Measurements from ENCODE around the gene GRIA3. TPM values are rescaled to one million over a fixed set of nuclear protein-coding genes. Genes with fewer than 3 reads are reported as not detected.

GRIA3 gene
- polyA plus RNA-seq, 3 donors: 0.22 to 0.77 (median 0.34) TPM

DNA sequence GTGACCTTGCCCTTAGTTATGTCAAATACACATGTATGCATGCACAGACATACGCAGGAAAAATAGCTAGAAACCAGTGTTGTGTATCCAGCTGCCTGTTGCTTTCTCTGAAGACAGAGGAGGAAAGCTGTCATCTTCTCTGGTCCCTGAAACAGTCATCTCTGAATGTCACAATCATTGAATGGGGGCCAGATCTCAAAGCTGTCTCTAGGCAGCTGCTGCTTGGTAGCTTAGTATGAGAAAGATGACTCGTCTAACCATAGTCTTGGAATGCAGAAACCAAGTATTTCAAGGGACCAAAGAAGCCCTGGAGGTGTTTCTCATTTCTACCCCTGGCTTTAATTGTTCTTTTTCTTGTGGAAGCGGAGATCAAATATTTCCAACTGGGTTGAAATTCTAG is 4.0 kb downstream of the GRIA3 start:
- WGBS, 3 donors: 73 to 85% (median 82%) methylated on average over 3 of the region's 3 CpGs
- no peak overlapping the region for H3K27ac ChIP-seq (ENCODE audit: low read depth, low read length)

DNA sequence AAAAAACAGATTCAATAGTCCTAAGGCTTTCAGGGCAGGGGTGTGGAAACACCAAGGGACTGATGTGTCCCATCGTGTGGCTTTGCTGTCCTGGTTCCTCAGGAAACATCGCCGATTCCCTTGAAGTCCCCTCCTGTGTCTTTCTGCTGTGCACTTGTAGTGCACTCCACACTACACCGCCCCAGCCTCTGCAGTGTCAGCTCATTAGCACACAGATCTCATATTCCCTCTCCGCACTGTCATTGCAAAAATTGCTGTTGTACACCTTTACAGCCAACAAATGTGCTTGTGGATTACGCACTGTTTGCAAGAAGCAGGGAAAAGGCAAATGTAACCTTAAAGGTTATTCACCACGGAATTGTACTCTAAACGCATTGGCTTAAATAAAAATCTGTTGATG is 5.3 kb downstream of the GRIA3 start:
- no peak overlapping the region for H3K27ac ChIP-seq (ENCODE audit: low read depth, low read length)
- whole genome bisulfite sequencing, 3 donors: 73 to 94% (median 91%) methylated on average over 8 of the region's 8 CpGs

DNA sequence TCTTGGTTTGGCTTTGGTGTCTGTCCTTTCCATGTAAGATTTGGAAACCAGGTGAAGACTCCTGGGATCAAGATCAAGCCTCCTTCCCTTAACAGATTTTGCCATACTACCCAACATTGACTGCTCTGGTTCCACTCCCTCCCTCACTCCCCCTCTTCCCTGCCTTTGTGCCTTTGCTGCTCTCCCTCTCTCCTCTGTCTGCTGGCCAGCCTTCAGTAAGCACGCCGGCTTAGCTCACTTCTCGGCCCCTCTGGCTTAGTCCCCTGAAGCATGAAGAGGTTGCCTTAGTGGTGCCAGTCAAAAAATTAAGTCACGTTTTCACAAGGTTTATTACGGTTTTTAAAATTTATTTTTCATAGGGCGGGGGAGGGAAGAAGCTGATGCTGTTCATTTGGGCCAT is 6.0 kb downstream of the GRIA3 start:
- 70 to 77% (median 71%) methylated on average over 6 of the region's 6 CpGs for WGBS, 3 donors
- no peak overlapping the region for H3K27ac ChIP-seq (ENCODE audit: low read depth, low read length)

DNA sequence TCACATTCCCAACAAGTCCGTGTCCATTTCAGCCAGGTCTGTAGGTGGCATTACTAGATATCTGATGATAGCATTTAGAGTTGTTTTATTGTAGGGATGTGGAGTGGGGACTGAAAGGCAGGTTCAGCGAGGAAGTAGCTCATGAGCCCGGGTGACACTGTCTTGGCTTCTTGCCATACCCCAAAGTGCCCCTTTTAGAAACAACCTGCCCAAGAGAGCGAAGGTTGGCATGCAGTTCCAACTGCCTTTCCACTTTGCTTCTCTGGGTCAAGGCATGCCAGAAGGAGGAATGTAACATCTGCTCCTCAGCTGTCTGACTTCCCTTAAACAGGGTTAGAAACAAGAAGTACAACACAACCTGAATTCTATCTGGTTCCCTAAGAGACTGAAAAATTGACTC is 9.0 kb downstream of the GRIA3 start:
- no peak overlapping the region for H3K27ac ChIP-seq (ENCODE audit: low read depth, low read length)
- 44 to 80% (median 60%) methylated on average over 4 of the region's 4 CpGs for WGBS, 3 donors

DNA sequence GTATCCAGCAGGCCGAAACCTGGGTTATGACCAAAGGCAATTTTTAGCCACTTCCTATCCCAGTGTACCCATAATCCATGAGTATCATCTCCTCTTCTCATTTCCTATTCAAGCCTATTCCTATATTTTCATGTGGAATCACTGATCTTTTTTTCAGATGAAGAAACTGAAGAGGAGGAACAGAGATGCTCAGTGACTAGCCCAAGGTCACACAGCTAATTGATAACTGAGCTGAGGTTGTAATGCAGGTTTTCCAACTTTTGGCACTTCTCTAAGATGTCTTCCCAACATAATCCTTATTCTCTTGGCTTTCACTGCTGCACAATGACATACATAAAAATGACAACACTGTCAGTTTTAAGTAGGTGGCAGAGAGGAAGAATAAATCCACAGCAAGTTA is 15.3 kb downstream of the GRIA3 start:
- no peak overlapping the region for H3K27ac ChIP-seq (ENCODE audit: low read depth, low read length)
- WGBS, 3 donors: 81 to 93% (median 89%) methylated on average over 1 of the region's 1 CpG

DNA sequence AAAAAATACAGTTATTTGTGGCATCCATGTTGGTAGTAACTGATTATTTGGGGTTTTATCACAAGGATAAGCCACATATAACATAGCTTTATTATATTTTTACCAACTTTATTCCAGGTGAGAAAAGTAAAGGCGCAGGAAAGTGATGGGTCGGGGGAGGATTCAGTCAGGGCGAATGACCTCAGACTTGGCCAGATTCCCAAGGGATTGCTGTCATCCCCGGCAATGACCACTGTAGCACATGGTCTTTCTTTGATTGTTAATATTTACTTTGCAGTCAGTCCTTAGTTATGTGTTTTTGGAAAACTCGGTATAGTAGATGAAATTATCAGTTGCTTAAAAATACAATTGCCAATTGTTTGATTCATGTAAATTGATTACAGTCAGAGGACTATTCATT is 17.6 kb downstream of the GRIA3 start:
- 54 to 66% (median 61%) methylated on average over 5 of the region's 5 CpGs for WGBS, 3 donors
- H3K27ac ChIP-seq (ENCODE audit: low read depth, low read length): no peak overlapping the region

GRCh38 chrX:123202523-123202922 is 18.4 kb downstream of the GRIA3 start:
- no peak overlapping the region for H3K27ac ChIP-seq (ENCODE audit: low read depth, low read length)
- 75 to 87% (median 82%) methylated on average over 4 of the region's 4 CpGs for WGBS, 3 donors

- WGBS, 3 donors: 70 to 96% (median 94%) methylated on average over 3 of the region's 3 CpGs
- H3K27ac ChIP-seq (ENCODE audit: low read depth, low read length): no peak overlapping the region
Observed at GRCh38 chrX:123203772-123204171, 19.7 kb downstream of the GRIA3 start.

- H3K27ac ChIP-seq (ENCODE audit: low read depth, low read length): no peak overlapping the region
- 76 to 91% (median 77%) methylated on average over 9 of the region's 9 CpGs for WGBS, 3 donors
Observed at GRCh38 chrX:123206176-123206575, 22.1 kb downstream of the GRIA3 start.

- H3K27ac ChIP-seq (ENCODE audit: low read depth, low read length): no peak overlapping the region
Observed at GRCh38 chrX:123210252-123210651, 26.2 kb downstream of the GRIA3 start.

DNA sequence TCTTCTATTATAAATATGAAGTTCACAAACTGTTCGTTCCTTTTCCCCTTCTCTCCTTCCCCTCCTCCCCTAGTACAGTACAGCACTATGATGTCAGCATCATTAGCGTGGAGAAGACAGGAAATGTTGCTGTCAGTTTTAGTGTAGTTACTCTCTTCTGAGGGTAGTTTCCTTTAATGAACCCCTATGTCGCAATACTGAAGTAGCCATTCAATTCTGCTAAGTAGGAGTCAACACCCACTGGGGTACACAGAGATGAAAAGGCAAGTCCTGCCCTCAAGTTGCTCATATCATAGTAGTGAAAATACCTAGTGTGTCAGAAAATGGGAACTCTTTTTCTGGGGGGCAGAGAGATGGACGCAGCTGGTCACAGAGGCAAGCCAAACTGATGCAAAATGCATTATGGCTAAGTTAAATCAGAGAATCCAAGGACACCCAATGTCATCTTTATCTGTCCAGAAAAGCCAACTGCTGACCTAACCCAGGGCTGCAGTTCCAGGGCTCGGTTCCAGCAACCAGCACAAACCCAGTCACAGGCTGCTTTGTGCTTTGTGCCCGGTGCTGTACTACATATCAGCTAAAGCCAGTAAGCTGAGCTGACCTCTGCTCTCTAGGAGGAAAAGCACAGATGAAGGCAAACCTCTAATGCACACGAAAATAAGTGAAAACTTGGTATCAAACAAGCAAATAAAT is 31.5 kb downstream of the GRIA3 start:
- 50 to 55% (median 54%) methylated on average over 7 of the region's 7 CpGs for WGBS, 3 donors
- no peak overlapping the region for H3K27ac ChIP-seq (ENCODE audit: low read depth, low read length)

DNA sequence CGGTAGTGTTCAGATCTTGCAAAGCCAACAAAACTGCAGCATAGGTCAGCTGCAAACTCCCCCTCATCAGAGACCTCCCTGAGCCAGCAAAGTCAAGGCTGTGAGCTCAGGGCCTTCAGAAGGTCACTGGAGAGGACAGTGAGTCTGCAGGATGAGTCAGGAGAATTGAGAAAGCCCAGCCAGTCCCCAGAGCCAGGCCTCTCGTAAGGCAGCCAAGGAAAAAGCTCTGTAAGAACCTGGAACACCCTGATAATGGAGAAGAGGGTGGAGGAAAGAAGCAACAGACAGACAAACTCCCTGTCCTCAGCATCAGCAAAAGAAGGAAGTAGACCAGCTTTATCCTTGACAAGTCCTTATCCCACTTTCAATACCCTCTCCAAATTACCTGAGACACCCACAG is 33.0 kb downstream of the GRIA3 start:
- WGBS, 3 donors: 37 to 68% (median 53%) methylated on average over 2 of the region's 2 CpGs
- no peak overlapping the region for H3K27ac ChIP-seq (ENCODE audit: low read depth, low read length)

GRCh38 chrX:123217728-123218127 is 33.6 kb downstream of the GRIA3 start:
- H3K27ac ChIP-seq (ENCODE audit: low read depth, low read length): no peak overlapping the region
- WGBS, 3 donors: 78 to 90% (median 79%) methylated on average over 2 of the region's 2 CpGs

GRCh38 chrX:123219916-123220315 is 35.8 kb downstream of the GRIA3 start:
- no peak overlapping the region for H3K27ac ChIP-seq (ENCODE audit: low read depth, low read length)
- WGBS, 3 donors: 16 to 59% (median 41%) methylated on average over 3 of the region's 3 CpGs

GRCh38 chrX:123222920-123223319 is 38.8 kb downstream of the GRIA3 start:
- H3K27ac ChIP-seq (ENCODE audit: low read depth, low read length): no peak overlapping the region
- 34 to 71% (median 61%) methylated on average over 5 of the region's 5 CpGs for WGBS, 3 donors

GRCh38 chrX:123223409-123223808 is 39.3 kb downstream of the GRIA3 start:
- H3K27ac ChIP-seq (ENCODE audit: low read depth, low read length): no peak overlapping the region
- 36 to 95% (median 81%) methylated on average over 1 of the region's 1 CpG for WGBS, 3 donors

GRCh38 chrX:123223859-123224258 is 39.8 kb downstream of the GRIA3 start:
- no peak overlapping the region for H3K27ac ChIP-seq (ENCODE audit: low read depth, low read length)

GRCh38 chrX:123230798-123231197 is 46.7 kb downstream of the GRIA3 start:
- WGBS, 3 donors: 29 to 33% (median 30%) methylated on average over 2 of the region's 2 CpGs
- no peak overlapping the region for H3K27ac ChIP-seq (ENCODE audit: low read depth, low read length)

DNA sequence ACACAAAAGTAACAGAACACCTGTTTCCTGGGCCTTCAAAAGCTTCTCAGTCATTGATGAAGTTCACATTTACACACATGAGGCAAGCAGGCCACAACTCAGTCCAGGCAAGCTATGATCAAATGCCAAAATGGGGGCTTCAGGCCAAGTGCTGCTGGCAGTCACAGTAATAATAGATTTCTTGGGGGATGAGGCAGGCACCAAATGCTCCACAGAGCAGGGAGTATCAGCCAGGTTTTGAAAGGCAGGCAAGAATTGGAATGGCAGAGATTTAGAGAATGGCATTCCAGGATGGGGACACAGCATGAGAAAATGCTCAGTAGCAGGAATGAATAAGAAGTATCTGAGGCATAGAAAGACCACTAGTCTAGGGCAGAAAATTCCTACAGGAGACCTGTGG is 52.8 kb downstream of the GRIA3 start:
- no peak overlapping the region for H3K27ac ChIP-seq (ENCODE audit: low read depth, low read length)

DNA sequence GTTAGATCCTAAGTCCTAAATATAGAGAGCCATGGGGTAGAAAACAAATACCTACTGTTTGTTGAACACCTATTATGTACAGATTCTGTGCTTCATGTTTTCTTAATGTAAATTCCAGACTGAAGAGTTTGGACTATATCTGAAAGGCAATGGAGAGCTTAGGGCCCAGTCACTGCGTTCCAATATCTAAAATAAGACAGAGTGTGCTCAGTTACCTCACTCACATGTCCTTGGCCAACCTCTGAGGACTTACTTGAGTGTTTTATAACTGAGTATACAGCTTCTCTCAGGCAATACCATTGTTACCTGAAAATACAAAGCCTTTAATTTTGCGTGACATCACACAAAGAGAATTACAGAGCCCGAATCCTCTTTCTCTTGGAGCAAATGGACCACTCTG is 53.2 kb downstream of the GRIA3 start:
- 58 to 90% (median 89%) methylated on average over 3 of the region's 3 CpGs for WGBS, 3 donors
- no peak overlapping the region for H3K27ac ChIP-seq (ENCODE audit: low read depth, low read length)

- 66 to 88% (median 83%) methylated on average over 1 of the region's 1 CpG for WGBS, 3 donors
- H3K27ac ChIP-seq (ENCODE audit: low read depth, low read length): no peak overlapping the region
Observed at GRCh38 chrX:123254457-123254856, 70.4 kb downstream of the GRIA3 start.
